Measurements from ENCODE around the gene ALAS1.

Gene ALAS1

GRCh38 chr3:52198643-52199608, 966 bp downstream of the ALAS1 start:
- no peak for DNase-seq (ENCODE audit: low read depth)

DNA sequence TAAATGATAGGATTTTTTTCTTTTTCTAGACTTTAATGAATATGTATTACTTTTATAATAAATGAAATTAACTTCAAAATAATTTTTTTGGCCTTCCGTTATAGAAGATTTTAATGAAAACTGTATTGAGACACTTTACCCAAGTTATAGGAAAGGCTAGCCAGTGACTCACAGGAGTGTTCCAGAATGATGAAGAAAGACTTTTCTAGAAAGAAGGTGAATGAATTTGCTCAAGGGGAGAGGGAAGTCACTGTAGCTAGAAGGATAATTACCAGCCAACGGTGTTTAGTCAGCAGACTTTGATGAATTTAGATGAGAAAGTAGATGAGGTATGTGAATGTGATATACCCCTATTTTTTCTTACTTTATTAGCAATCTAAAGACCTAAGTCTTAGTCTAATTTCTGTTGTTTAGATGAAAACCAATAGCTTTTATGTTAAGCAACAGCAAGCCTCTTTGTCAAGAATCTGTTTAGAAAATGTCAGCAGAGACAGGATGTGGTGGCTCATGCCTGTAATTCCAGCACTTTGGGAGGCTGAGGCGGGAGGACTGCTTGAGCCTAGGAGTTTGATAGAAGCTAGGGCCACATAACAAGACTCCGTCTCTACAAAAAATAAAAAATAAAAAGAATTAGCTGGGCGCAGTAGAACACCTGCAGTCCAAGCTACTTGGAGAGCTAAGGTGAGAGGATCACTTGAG, 3.2 kb downstream of the ALAS1 start:
- no peak for DNase-seq (ENCODE audit: low read depth)

DNA sequence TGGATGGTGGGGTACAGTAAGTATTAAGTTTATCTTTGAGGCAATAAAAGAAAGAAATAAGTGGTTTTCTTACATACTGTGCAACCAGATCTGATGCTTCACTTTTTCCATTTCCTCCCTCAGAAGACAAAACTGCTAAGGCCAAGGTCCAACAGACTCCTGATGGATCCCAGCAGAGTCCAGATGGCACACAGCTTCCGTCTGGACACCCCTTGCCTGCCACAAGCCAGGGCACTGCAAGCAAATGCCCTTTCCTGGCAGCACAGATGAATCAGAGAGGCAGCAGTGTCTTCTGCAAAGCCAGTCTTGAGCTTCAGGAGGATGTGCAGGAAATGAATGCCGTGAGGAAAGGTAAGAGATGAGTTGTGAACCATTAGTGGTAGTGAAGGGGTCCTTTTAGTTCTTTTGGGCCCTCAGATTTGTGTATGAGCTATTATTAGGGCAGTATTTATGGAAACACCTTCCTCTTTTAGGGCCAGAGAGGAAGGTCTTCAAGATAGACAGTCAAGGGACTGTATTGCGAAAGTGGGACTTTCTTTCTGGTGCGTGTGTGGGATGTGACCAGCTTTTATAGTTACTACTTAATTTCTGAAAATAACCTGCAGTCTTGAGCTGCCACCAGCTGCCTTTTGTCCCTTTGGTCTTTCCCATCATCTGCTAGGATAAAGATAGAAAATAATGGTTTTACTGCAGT, 4.6 kb downstream of the ALAS1 start:
- DNase-seq (ENCODE audit: low read depth), result no peak

- DNase-seq (ENCODE audit: low read depth), result no peak
Measured at GRCh38 chr3:52203701-52204100, 5.7 kb downstream of the ALAS1 start.

DNA sequence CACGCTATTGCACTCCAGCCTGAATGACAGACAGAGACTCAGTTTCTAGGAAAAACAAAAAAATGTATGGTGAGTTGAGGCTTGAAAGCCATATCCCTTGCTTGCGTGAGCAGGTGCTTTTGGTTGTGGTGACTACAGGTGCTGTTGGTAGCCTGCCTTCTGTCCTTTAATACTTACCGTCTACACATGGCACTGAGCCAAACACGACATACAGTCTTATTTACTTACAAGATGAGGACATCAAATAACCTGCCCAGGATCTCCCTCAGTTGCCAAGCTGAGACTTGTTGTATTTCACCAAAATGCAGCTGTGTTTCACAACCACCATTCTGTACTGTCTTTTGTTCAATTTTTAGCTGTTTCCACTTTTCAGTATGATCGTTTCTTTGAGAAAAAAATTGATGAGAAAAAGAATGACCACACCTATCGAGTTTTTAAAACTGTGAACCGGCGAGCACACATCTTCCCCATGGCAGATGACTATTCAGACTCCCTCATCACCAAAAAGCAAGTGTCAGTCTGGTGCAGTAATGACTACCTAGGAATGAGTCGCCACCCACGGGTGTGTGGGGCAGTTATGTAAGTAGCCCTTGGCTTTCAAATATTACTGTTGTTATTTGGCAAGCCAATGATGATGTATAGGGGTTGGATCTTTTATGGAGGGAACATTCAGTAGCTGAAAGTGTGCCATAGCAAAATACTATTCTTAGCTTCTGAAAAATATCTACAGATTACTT, 6.5 kb downstream of the ALAS1 start:
- DNase-seq (ENCODE audit: low read depth), result no peak

DNA sequence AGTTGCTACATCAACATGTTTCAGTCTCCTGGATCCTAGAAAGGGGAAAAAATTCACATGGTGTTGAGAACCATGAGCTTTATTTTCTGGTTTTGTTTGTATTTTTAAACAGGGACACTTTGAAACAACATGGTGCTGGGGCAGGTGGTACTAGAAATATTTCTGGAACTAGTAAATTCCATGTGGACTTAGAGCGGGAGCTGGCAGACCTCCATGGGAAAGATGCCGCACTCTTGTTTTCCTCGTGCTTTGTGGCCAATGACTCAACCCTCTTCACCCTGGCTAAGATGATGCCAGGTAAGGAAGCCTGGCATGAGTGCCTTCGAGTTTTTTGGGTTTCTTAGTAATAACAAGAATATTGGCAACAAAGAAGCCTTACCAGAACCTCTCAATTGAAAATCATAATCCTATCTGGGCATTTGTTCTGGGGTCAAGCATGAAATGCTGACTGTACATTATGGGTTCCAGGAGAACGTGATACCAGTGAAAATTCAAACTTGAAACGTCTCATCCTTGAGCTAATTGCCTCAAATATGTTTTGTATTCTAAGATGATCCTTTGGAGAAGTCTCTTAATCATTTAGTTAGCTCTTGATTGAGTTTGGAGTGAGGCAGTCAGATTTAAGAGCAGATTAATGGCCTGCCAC, 7.9 kb downstream of the ALAS1 start:
- DNase-seq (ENCODE audit: low read depth), result no peak

GRCh38 chr3:52208556-52208955, 10.6 kb downstream of the ALAS1 start:
- DNase-seq (ENCODE audit: low read depth), result no peak

- no peak for DNase-seq (ENCODE audit: low read depth)
Measured at GRCh38 chr3:52210037-52210436, 12.1 kb downstream of the ALAS1 start.

- DNase-seq (ENCODE audit: low read depth), result no peak
Measured at GRCh38 chr3:52210550-52211046, 12.6 kb downstream of the ALAS1 start.

DNA sequence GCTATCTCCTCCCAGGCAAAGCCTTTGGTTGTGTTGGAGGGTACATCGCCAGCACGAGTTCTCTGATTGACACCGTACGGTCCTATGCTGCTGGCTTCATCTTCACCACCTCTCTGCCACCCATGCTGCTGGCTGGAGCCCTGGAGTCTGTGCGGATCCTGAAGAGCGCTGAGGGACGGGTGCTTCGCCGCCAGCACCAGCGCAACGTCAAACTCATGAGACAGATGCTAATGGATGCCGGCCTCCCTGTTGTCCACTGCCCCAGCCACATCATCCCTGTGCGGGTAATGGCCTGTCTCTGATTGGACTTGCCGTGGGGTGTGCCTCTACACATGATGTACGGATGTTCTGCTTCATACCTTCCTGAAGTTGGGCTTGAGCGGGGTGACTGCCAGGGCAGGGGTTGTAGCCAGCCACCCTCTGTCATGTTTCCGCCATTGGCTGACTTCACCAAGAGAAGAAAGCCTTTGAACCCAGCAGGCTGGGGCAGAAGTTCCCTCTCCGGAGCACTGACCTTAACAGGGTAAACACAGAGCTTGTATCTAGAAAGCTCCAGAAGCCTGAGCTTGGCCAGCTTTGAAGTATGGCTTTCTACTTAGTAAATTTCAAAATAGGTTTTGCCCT, 13.4 kb downstream of the ALAS1 start:
- DNase-seq (ENCODE audit: low read depth), result no peak

- DNase-seq (ENCODE audit: low read depth), result no peak
Measured at GRCh38 chr3:52213005-52213404, 15.0 kb downstream of the ALAS1 start.

GRCh38 chr3:52213901-52214300, 15.9 kb downstream of the ALAS1 start:
- DNase-seq (ENCODE audit: low read depth), result no peak

GRCh38 chr3:52215351-52215750, 17.4 kb downstream of the ALAS1 start:
- no peak for DNase-seq (ENCODE audit: low read depth)

- DNase-seq (ENCODE audit: low read depth), result no peak
Measured at GRCh38 chr3:52216585-52217408, 18.8 kb downstream of the ALAS1 start.

DNA sequence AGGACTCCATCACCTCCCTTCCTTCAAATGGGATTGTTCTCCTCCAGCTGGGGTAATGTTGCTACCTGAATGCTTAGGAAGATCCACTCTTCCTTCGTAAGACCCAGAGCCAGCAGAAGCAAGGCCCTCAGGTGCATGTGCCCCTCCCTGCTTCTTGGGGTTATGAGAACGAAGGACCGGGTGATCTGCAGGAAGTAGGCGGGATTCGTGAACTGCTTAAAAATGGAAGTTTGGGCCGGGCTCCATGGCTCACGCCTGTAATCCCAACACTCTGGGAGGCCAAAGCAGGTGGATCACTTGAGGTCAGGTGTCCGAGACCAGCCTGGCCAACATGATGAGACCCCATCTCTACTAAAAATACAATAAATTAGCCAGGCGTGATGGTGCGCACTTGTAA, 19.4 kb downstream of the ALAS1 start:
- DNase-seq (ENCODE audit: low read depth), result no peak

GRCh38 chr3:52218026-52218425, 20.1 kb downstream of the ALAS1 start:
- no peak for DNase-seq (ENCODE audit: low read depth)

GRCh38 chr3:52218454-52218853, 20.5 kb downstream of the ALAS1 start:
- DNase-seq (ENCODE audit: low read depth), result no peak

DNA sequence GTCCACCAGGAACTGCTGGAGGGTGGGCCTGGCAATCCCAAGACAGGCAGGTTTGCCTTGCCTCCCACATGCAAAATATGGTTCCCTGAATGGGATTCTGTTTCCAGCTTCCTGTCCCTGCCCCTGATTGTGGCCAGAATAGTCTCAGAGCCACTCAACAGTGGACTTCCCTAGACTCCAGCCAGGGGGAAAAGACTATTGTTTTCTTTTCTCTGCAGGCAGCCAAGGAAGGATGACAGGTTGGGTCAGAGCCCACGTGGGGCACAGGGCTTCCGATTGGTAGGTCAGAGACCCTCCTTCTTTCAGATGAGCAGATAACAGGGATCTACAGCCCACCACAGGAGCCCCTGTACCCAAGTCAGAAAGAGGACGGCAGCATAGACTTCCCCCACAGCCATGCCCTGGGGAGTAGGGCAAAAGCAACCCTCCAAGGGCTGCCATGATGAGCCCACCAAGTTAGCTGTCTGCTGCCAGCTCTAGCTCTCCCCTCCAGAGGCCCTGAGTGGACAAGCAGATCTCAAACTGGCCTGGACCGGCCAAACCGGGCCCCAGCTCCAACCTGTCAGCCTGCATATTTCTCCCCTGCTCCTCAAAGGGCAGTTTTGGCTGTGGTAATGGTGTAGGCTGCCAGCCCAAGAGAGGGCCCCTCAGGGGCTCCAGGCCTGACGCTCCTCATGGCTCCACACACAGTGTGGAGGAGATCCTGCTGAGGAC, 21.1 kb downstream of the ALAS1 start:
- DNase-seq (ENCODE audit: low read depth), result no peak

GRCh38 chr3:52220380-52221026, 22.5 kb downstream of the ALAS1 start:
- DNase-seq (ENCODE audit: low read depth), result peak; percentile 38

Measured in stromal cell of bone marrow (primary cell).